HL-60 (cell line): ENCODE results near the gene KAT2B.

Source experiments
- CTCF ChIP-seq: IDR thresholded peaks from one replicate; pipeline ENCODE4 v1.5.1; 2011; ENCODE audit warnings: low read length, control low read depth, inconsistent platforms; ENCODE audit not compliant: insufficient read depth
- POLR2AphosphoS5 ChIP-seq: IDR thresholded peaks from 2 replicates; pipeline ENCODE4 v1.6.1; 2012; ENCODE audit warnings: low read depth
- TF ChIP-seq, protein P1 (sequence below): IDR thresholded peaks from 2 replicates; pipeline ENCODE4 v1.6.1; 2012; ENCODE audit warnings: low read depth; ENCODE audit not compliant: insufficient replicate concordance

- TF ChIP-seq CTCF (no peak), POLR2AphosphoS5 (no peak)
- TF ChIP-seq, protein P1, sequence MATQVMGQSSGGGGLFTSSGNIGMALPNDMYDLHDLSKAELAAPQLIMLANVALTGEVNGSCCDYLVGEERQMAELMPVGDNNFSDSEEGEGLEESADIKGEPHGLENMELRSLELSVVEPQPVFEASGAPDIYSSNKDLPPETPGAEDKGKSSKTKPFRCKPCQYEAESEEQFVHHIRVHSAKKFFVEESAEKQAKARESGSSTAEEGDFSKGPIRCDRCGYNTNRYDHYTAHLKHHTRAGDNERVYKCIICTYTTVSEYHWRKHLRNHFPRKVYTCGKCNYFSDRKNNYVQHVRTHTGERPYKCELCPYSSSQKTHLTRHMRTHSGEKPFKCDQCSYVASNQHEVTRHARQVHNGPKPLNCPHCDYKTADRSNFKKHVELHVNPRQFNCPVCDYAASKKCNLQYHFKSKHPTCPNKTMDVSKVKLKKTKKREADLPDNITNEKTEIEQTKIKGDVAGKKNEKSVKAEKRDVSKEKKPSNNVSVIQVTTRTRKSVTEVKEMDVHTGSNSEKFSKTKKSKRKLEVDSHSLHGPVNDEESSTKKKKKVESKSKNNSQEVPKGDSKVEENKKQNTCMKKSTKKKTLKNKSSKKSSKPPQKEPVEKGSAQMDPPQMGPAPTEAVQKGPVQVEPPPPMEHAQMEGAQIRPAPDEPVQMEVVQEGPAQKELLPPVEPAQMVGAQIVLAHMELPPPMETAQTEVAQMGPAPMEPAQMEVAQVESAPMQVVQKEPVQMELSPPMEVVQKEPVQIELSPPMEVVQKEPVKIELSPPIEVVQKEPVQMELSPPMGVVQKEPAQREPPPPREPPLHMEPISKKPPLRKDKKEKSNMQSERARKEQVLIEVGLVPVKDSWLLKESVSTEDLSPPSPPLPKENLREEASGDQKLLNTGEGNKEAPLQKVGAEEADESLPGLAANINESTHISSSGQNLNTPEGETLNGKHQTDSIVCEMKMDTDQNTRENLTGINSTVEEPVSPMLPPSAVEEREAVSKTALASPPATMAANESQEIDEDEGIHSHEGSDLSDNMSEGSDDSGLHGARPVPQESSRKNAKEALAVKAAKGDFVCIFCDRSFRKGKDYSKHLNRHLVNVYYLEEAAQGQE: no peak
Observed at GRCh38 chr3:20105513-20106280, 65.5 kb downstream of the KAT2B start.
